ENCODE measurements around the gene SYCE1L.
"Not testable (repeated sequence)": the region's sequence is repeated elsewhere in the genome, so short reads cannot be mapped to it uniquely, and the experiment has no call there.

The SYCE1L gene

DNA sequence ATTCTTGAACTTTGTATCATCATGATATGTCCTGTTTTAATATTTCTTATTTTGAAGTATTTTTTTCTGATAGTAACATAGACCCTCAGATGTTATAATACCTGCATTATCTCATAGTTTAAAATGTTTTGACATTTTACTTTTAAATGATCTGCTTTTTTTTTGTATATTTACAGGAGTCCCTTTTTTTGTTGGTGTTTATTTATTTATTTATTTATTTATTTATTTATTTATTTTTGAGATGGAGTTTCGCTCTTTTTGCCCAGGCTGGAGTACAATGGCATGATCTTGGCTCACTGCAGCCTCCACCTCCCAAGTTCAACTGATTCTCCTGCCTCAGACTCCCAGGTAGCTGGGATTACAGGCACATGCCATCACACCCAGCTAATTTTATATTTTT, 12.9 kb upstream of the SYCE1L start:
- no CpG with 5 or more reads among the region's 1 CpG for WGBS (ENCODE audit: extremely low coverage, insufficient coverage, insufficient read length)

DNA sequence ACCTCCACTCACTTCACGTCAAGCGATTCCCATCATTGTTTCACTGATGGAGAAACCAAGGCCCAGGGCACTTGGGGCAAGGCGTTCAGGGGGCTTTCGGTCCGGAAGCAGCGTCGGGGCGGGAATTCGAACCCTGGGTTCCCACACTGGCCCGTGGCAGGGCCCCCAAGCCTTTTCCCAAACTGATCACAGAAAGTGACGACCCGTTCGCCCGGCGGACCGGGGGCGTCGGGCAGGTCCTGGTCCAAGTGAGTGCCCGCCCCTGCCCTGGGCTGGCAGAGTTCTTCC, 9.1 kb upstream of the SYCE1L start:
- peaks cover 0 to 3% of the 10 kb centered on the region in 2 experiments for H3K4me1 ChIP-seq (ENCODE audit: control insufficient read depth in 1 of 2, insufficient read depth in 2 of 2, low read length in 2 of 2)

More for the DNA sequence above, 12.9 kb upstream of the SYCE1L start:
- not testable (repeated sequence) for H3K14ac ChIP-seq (ENCODE audit: low read length); DNase-seq; H2AFZ ChIP-seq (ENCODE audit: insufficient read depth, low read length, poor library complexity); H4K12ac ChIP-seq (ENCODE audit: low read depth, low read length); H2BK12ac ChIP-seq (ENCODE audit: low read length); H3K4me3 ChIP-seq (ENCODE audit: low read depth, low read length); H3K18ac ChIP-seq (ENCODE audit: low read length); H3K4ac ChIP-seq (ENCODE audit: low read depth, low read length); H3K27ac ChIP-seq (ENCODE audit: low read depth, low read length); H2BK5ac ChIP-seq (ENCODE audit: low read depth, low read length, poor library complexity); H3K79me2 ChIP-seq (ENCODE audit: control insufficient read depth, insufficient read depth, low read length, poor library complexity); H2BK120ac ChIP-seq (ENCODE audit: insufficient read depth, low read length, poor library complexity); H3K27me3 ChIP-seq (ENCODE audit: insufficient read depth, low read length); H4K91ac ChIP-seq (ENCODE audit: low read depth, low read length); H3K9ac ChIP-seq (ENCODE audit: low read length); H3K36me3 ChIP-seq (ENCODE audit: control insufficient read depth in 1 of 2, insufficient read depth in 2 of 2, low read length in 2 of 2); H3K4me1 ChIP-seq (ENCODE audit: control insufficient read depth in 1 of 2, insufficient read depth in 2 of 2, low read length in 2 of 2); H3K4me2 ChIP-seq (ENCODE audit: low read length); H3K23ac ChIP-seq (ENCODE audit: low read length); H2AK5ac ChIP-seq (ENCODE audit: low read length); H4K8ac ChIP-seq (ENCODE audit: low read depth, low read length); H3K9me3 ChIP-seq (ENCODE audit: insufficient read depth, low read depth, low read length)
- H3K79me1 ChIP-seq (ENCODE audit: low read length), result peaks cover 10% of the 10 kb centered on the region

DNA sequence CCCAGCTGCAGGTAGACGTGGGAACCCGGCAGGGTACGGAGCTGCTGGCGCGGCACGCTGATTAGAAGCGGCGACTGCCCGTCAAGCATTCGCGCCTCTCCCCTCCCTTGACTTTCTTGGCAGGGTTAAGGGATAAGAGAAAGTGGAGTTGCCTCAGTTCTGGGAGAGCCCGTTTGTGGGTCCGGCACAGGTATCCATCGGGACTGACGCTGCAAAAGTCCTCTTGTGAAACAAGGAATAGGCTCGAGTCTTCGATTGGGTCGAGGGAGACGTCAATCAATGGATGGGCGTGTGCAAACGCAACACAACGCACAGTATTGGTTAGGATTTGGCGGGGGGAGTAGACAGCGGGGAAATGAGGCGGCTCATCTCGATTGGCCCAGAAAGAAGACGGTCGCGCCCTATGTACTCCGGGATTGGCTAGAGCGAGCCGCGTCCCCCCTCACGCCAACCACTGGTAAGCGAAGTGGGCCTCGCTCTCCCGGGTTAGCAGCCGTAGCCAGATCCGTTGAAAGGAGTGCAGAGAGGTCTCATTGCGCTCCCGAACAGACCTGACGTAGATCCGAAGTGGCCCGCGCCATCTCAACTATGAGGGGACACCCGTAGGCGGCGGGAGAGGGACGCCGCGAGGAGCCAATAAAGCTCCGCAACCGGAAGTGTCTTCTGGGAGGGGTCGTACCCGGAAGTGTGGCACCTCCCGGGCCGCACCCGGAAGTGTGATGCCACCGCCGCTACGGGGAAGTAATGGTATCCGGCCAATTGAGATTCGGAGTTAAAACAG, 8.5 kb upstream of the SYCE1L start, which contains the start of gene MON1B:
Gene MON1B (plus strand): TSS at position 713 of the 781 bp plus-strand sequence. CDS start 296 bp downstream, outside the sequence.
- Histone ChIP-seq H3K4me2 (ENCODE audit: low read length) (peak within 1 kb of the TSS; percentile 83), H3K27ac (ENCODE audit: low read depth, low read length) (peak within 1 kb of the TSS; percentile 97), H3K14ac (ENCODE audit: low read length) (peak within 1 kb of the TSS; percentile 85), H3K9me3 (ENCODE audit: insufficient read depth, low read depth, low read length) (peaks cover 1% of the 10 kb centered on the region), H3K18ac (ENCODE audit: low read length) (peak within 1 kb of the TSS; percentile 64), H3K4me3 (ENCODE audit: low read depth, low read length) (peak within 1 kb of the TSS; percentile 89), H3K23ac (ENCODE audit: low read length) (no peak within 1 kb of the TSS), H2BK5ac (ENCODE audit: low read depth, low read length, poor library complexity) (peak within 1 kb of the TSS; percentile 70), H4K12ac (ENCODE audit: low read depth, low read length) (peak within 1 kb of the TSS; percentile 85), H2AFZ (ENCODE audit: insufficient read depth, low read length, poor library complexity) (peak within 1 kb of the TSS; percentile 80), H3K27me3 (ENCODE audit: insufficient read depth, low read length) (no peaks in the 10 kb centered on the region), H2AK5ac (ENCODE audit: low read length) (peak within 1 kb of the TSS; percentile 45), H4K8ac (ENCODE audit: low read depth, low read length) (peak within 1 kb of the TSS; percentile 90), H2BK12ac (ENCODE audit: low read length) (no peak within 1 kb of the TSS), H3K79me1 (ENCODE audit: low read length) (peaks cover 11% of the 10 kb centered on the region), H3K36me3 (ENCODE audit: control insufficient read depth in 1 of 2, insufficient read depth in 2 of 2, low read length in 2 of 2) (peaks cover 26% of the 10 kb centered on the region in 2 experiments), H3K4ac (ENCODE audit: low read depth, low read length) (peak within 1 kb of the TSS; percentile 57), H3K9ac (ENCODE audit: low read length) (peak within 1 kb of the TSS; percentile 84), H2BK120ac (ENCODE audit: insufficient read depth, low read length, poor library complexity) (peak within 1 kb of the TSS; percentile 78), H3K79me2 (ENCODE audit: control insufficient read depth, insufficient read depth, low read length, poor library complexity) (peaks cover 7% of the 10 kb centered on the region), H3K4me1 (ENCODE audit: control insufficient read depth in 1 of 2, insufficient read depth in 2 of 2, low read length in 2 of 2) (peaks cover 0 to 3% of the 10 kb centered on the region in 2 experiments), H4K91ac (ENCODE audit: low read depth, low read length) (peak within 1 kb of the TSS; percentile 82)
- no CpG with 5 or more reads among the region's 63 CpGs for WGBS (ENCODE audit: extremely low coverage, insufficient coverage, insufficient read length)
- peak; percentile 98 to 99 for DNase-seq

More for the DNA sequence above, 9.1 kb upstream of the SYCE1L start:
- H3K79me1 ChIP-seq (ENCODE audit: low read length), result peaks cover 11% of the 10 kb centered on the region
- H2BK5ac ChIP-seq (ENCODE audit: low read depth, low read length, poor library complexity), result peak overlapping the region; percentile 24
- peak overlapping the region; percentile 82 for H4K12ac ChIP-seq (ENCODE audit: low read depth, low read length)
- peaks cover 1% of the 10 kb centered on the region for H3K9me3 ChIP-seq (ENCODE audit: insufficient read depth, low read depth, low read length)
- peak overlapping the region; percentile 82 for H4K8ac ChIP-seq (ENCODE audit: low read depth, low read length)
- no peak for DNase-seq
- peak overlapping the region; percentile 80 for H2AFZ ChIP-seq (ENCODE audit: insufficient read depth, low read length, poor library complexity)
- H2BK120ac ChIP-seq (ENCODE audit: insufficient read depth, low read length, poor library complexity), result peak overlapping the region; percentile 43
- no peaks in the 10 kb centered on the region for H3K27me3 ChIP-seq (ENCODE audit: insufficient read depth, low read length)
- H2AK5ac ChIP-seq (ENCODE audit: low read length), result no peak overlapping the region
- no peak overlapping the region for H2BK12ac ChIP-seq (ENCODE audit: low read length)
- peak overlapping the region; percentile 48 for H3K27ac ChIP-seq (ENCODE audit: low read depth, low read length)
- H3K36me3 ChIP-seq (ENCODE audit: control insufficient read depth in 1 of 2, insufficient read depth in 2 of 2, low read length in 2 of 2), result peaks cover 20 to 21% of the 10 kb centered on the region in 2 experiments
- H3K18ac ChIP-seq (ENCODE audit: low read length), result peak overlapping the region; percentile 64
- H3K23ac ChIP-seq (ENCODE audit: low read length), result no peak overlapping the region
- peak overlapping the region; percentile 71 for H4K91ac ChIP-seq (ENCODE audit: low read depth, low read length)
- H3K4ac ChIP-seq (ENCODE audit: low read depth, low read length), result peak overlapping the region; percentile 19
- H3K4me3 ChIP-seq (ENCODE audit: low read depth, low read length), result peak overlapping the region; percentile 78
- H3K4me2 ChIP-seq (ENCODE audit: low read length), result peak overlapping the region; percentile 71
- peak overlapping the region; percentile 51 for H3K9ac ChIP-seq (ENCODE audit: low read length)
- peaks cover 7% of the 10 kb centered on the region for H3K79me2 ChIP-seq (ENCODE audit: control insufficient read depth, insufficient read depth, low read length, poor library complexity)
- H3K14ac ChIP-seq (ENCODE audit: low read length), result peak overlapping the region; percentile 85
- no CpG with 5 or more reads among the region's 19 CpGs for WGBS (ENCODE audit: extremely low coverage, insufficient coverage, insufficient read length)

DNA sequence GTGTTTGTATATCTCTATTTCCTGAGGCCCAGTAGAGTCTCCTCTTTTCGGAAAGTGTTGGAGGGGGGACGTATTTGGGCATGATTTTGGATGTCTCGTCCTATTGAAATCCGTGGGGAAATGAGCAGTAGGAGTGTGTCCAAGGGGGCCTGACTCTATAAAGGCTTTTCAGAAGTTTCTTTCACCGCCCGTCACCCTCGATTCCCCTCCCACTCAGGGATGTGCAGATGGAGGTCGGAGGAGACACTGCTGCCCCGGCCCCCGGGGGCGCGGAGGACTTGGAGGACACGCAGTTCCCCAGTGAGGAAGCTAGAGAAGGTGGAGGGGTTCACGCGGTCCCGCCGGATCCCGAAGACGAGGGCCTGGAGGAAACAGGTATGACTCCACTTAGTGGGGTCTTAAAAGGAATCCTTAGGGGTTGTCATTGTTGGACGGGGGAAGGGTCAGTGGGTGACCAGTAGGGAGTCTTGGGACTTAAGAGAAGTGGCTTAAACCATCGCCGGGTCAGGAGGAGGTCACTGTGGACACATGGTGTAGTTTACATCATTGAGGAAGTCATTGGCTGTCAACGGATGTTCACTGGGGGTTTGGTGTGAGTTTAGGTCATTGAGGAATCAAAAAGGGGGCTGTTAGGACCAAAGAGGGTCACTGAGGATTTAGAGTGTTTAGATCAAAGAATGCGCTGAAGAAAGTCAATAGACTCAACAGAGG, 7.8 kb upstream of the SYCE1L start:
- WGBS (ENCODE audit: extremely low coverage, insufficient coverage, insufficient read length), result no CpG with 5 or more reads among the region's 24 CpGs

More for the DNA sequence above, 7.8 kb upstream of the SYCE1L start:
- no peak for DNase-seq
- Histone ChIP-seq H4K91ac (ENCODE audit: low read depth, low read length) (peak overlapping the region; percentile 9), H3K27ac (ENCODE audit: low read depth, low read length) (peak overlapping the region; percentile 97), H3K4me2 (ENCODE audit: low read length) (peak overlapping the region; percentile 83), H4K12ac (ENCODE audit: low read depth, low read length) (peak overlapping the region; percentile 85), H4K8ac (ENCODE audit: low read depth, low read length) (peak overlapping the region; percentile 90), H3K4me1 (ENCODE audit: control insufficient read depth in 1 of 2, insufficient read depth in 2 of 2, low read length in 2 of 2) (peaks cover 0 to 3% of the 10 kb centered on the region in 2 experiments), H2AK5ac (ENCODE audit: low read length) (peak overlapping the region; percentile 45), H2BK5ac (ENCODE audit: low read depth, low read length, poor library complexity) (no peak overlapping the region), H3K9ac (ENCODE audit: low read length) (peak overlapping the region; percentile 76), H3K79me2 (ENCODE audit: control insufficient read depth, insufficient read depth, low read length, poor library complexity) (peaks cover 7% of the 10 kb centered on the region), H3K9me3 (ENCODE audit: insufficient read depth, low read depth, low read length) (peaks cover 1% of the 10 kb centered on the region), H3K36me3 (ENCODE audit: control insufficient read depth in 1 of 2, insufficient read depth in 2 of 2, low read length in 2 of 2) (peaks cover 30% of the 10 kb centered on the region in 2 experiments), H2BK12ac (ENCODE audit: low read length) (no peak overlapping the region), H3K23ac (ENCODE audit: low read length) (no peak overlapping the region), H3K14ac (ENCODE audit: low read length) (peak overlapping the region; percentile 72), H3K4ac (ENCODE audit: low read depth, low read length) (peak overlapping the region; percentile 57), H3K18ac (ENCODE audit: low read length) (peak overlapping the region; percentile 16), H3K79me1 (ENCODE audit: low read length) (peaks cover 11% of the 10 kb centered on the region), H3K4me3 (ENCODE audit: low read depth, low read length) (peak overlapping the region; percentile 89), H3K27me3 (ENCODE audit: insufficient read depth, low read length) (no peaks in the 10 kb centered on the region), H2BK120ac (ENCODE audit: insufficient read depth, low read length, poor library complexity) (peak overlapping the region; percentile 30), H2AFZ (ENCODE audit: insufficient read depth, low read length, poor library complexity) (peak overlapping the region; percentile 78)

Measured in trophoblast cell (in vitro differentiated cells and primary cell).